GOT3 (cell line): ENCODE data around the gene SPC25.
"Not testable (repeated sequence)": the region's sequence is repeated elsewhere in the genome, so short reads cannot be mapped to it uniquely, and the experiment has no call there.

Experiments
- DNase-seq: peaks from one replicate; lab custom pipeline; 2025; ENCODE audit warnings: mixed read lengths; lab: John Stamatoyannopoulos, UW

The SPC25 gene

GRCh38 chr2:168901003-168901402, 10.8 kb upstream of the SPC25 start, which contains the start of gene G6PC2:
Gene G6PC2, plus strand, starts transcription at chr2:168901291. Its CDS starts 41 bp downstream, at chr2:168901332.
- DNase-seq = no peak

DNA sequence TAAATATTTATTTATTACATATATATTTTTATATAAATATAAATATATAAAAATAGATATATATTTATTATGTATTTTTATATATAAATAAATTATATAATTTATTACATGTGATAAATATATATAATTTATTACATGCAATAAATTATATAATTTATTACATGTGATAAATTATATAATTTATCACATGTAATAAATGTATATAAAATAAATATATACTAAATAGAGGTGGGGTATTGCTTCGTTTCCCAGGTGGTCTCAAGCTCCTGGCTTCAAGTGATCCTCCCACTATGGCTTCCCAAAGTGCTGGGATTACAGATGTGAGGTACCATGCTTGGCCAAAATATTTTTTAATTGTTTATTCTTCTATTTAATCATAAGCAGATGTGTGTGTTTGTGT, 7.2 kb upstream of the SPC25 start:
- no peak for DNase-seq

- no peak for DNase-seq
These were observed 6.6 kb upstream of the SPC25 start for GRCh38 chr2:168896783-168897182.

GRCh38 chr2:168895771-168896170, 5.5 kb upstream of the SPC25 start:
- no peak for DNase-seq

DNA sequence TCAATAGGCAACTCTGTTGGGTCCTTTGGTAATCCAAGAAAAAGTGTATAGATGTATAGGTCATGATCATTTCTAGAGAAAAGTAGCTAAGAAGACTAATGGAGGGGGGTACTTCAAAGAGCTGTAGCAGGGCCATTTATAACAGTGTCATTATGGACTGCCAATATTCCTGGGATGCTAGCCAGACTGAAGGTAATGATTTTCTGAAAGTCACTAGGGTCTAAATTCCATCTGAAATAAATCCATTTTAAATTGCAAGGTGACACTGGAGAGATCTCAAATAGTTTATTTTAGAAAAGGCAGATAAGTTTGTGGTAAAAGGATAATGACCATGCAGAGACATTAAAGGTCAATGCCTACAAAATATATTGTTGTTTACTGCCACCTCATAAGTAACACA, 4.5 kb upstream of the SPC25 start:
- DNase-seq = no peak

- no peak for DNase-seq
These were observed 3.9 kb upstream of the SPC25 start for GRCh38 chr2:168894101-168894500.

GRCh38 chr2:168892327-168892726, 2.1 kb upstream of the SPC25 start:
- no peak for DNase-seq

GRCh38 chr2:168889635-168890005, 610 bp downstream of the SPC25 start:
- no peak for DNase-seq

GRCh38 chr2:168884975-168885374, 5.3 kb downstream of the SPC25 start:
- no peak for DNase-seq

GRCh38 chr2:168882163-168882562, 8.1 kb downstream of the SPC25 start:
- not testable (repeated sequence) for DNase-seq

- no peak for DNase-seq
These were observed 15.7 kb downstream of the SPC25 start for GRCh38 chr2:168874368-168875054.

DNA sequence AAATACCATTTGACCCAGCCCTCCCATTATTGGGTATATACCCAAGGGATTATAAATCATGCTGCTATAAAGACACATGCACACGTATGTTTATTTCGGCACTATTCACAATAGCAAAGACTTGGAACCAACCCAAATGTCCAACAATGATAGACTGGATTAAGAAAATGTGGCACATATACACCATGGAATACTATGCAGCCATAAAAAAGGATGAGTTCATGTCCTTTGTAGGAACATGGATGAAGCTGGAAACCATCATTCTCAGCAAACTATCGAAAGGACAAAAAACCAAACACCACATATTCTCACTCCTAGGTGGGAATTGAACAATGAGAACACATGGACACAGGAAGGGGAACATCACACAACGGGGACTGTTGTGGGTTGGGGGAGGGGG, 19.4 kb downstream of the SPC25 start:
- DNase-seq = not testable (repeated sequence)

- not testable (repeated sequence) for DNase-seq
These were observed 19.9 kb downstream of the SPC25 start for GRCh38 chr2:168870369-168870768.

DNA sequence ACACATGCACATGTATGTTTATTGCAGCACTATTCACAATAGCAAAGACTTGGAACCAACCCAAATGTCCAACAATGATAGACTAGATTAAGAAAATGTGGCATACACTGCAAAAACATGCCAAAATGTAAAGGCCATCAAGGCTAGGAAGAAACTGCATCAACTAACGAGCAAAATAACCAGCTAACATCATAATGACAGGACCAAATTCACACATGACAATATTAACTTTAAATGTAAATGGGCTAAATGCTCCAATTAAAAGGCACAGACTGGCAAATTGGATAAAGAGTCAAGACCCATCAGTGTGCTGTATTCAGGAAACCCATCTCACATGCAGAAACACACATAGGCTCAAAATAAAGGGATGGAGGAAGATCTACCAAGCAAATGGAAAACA, 23.1 kb downstream of the SPC25 start:
- DNase-seq = not testable (repeated sequence)

DNA sequence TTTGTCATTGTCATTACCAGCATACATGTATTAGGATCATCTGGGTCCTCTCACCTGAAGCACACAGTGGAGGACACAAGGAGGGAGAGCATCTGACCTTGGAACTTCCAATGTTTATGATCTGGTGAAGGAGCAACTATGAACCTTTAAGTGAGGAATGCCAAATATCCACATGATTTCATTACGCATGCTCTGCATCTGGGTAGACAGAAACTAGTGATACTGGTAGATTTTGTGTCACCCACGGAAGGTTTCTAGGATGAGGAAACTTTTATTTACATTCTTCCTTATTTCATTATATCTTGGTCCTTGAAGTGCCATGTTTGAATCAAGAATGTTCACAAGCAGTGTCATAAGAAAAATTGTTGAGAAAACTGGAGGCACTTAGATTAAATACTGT, 32.1 kb downstream of the SPC25 start:
- DNase-seq = no peak

DNA sequence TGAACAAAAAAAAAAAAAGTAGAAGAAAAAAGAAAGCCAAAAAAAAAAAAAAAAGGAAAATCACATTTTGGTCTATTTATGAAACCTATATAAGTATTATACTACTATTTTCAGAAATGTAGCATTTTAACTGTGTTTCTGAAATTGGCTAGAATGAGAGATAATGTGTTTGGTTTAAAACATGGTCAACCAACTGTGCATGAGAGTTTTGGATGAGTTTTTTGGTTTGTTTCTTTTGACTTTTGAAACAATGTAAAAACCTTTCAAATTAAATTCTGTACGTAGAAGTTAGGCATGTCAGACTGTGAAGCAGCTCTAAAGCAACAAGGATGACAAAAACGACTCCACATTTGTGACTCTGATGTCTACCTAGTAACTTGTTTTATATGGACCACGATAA, 34.6 kb downstream of the SPC25 start:
- no peak for DNase-seq

DNA sequence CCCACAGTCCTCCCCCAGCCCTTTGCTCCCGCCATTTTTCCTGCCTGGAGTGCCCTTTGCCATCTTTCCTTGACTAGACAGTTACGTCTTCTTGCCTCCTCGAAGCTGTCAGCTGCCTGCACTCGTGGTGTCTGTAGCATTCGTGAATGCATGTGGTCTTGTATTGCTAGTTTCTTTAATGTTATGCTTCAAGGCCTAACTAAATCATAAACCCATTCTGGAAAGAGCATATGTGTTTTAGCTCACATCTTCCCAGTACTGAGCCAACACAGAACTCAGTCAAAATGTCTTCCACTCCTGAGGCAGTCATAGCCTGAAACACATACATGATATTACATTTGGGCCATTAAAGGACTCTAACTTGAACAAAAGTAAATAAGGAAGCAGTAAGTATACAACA, 35.6 kb downstream of the SPC25 start:
- no peak for DNase-seq

GRCh38 chr2:168853471-168853870, 36.8 kb downstream of the SPC25 start:
- DNase-seq = no peak

DNA sequence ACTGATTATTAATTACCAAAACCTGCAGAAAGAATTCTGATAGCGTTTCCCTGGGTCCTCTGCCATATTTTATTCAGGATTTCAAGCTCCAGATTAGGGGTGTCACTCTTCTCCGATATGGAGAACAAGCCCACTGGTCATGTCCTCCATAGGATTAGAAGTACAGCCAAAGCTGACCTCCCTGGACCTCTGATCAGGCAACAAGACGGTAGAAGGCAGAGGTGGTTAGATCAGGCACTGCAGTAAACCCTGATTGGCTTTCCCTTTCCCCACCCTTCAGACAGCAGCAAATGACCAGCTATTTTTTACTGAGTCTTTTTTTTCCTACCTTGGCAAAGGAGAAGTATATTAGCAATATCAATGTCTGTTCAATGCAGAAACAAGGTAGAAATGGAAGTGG, 37.7 kb downstream of the SPC25 start:
- DNase-seq = no peak

DNA sequence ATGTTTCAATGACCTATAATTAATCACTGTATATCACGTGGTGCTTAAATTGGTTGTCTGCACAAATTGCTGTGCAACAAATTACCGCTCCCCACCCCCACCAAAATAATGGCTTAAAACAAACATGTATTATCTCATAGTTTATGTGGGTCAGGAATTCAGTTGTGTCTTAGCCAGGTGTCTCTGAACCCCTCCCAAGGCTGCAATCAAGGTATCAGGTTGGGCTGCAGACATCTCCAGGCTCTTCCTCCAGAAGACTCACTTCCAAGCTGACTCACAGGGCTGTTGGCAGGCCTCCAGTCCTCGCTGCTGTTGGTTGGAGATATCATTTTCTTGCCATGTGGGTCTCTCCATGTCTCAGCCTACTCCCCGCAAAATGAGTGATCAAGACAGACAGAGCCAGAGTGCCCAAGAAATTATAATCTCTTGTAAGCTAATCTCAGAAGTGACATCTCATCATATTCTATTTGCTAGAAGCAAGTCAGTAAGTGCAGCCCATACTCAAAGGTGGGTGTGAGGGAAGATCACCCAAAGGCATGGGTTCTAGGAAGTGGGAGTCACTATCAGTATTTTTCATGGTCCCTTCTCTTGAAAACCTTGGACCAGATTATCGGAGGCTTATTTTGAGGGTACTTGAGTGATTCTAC, 38.4 kb downstream of the SPC25 start:
- no peak for DNase-seq

DNA sequence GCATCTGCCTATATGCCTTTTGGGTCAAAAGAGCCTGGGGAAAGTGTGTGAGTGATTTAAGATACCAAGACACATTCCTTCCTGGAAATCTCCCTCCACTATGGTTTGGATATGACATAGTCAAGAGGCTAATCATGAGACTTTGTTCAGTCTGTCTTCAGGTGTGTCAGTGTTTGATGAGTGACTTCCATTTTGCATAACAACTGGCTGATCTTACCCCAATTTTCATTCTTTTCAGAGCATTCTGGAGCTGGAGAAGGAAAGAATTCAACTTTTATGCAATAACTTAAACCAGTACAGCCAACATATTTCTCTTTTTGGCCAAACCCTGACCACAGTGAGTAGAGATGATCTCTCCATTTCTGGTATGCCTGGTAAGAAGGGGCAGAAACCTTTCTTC, 39.4 kb downstream of the SPC25 start:
- no peak for DNase-seq

- no peak for DNase-seq
These were observed 40.6 kb downstream of the SPC25 start for GRCh38 chr2:168849610-168850009.

DNA sequence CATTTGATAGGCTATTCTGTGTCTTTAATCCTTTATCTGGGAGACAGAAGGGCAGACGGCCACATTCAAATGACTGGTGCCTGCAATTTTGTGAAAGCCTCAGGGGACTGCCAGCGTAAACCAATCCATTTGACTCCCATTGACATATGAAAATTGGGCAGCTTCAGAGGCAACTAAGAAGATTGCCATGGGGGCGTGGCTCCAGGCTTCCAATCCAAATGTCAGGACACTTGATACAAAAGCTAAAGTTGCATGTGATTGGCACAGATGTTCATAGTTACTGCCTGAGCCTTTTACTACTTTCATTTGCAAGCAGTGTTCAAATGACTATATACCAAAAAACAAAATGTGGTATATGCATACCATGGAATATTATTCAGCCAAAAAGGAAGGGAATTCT, 42.0 kb downstream of the SPC25 start:
- DNase-seq = no peak

GRCh38 chr2:168843253-168843652, 47.0 kb downstream of the SPC25 start:
- no peak for DNase-seq
